Left ventricle myocardium inferior (tissue), 1 donor: Measurements from ENCODE around the gene RTL5. TPM values are rescaled to one million over a fixed set of nuclear protein-coding genes. Genes with fewer than 3 reads are reported as not detected.
A peak's percentile ranks its signal among the peaks of the same experiment; 100 is the strongest.

Source experiments
- DNase-seq: peaks from one replicate; pipeline ENCODE4 v3.0.0-alpha.2; 2020
- H3K27ac ChIP-seq: fragments of 200-600 bp; replicated peaks from 2 replicates; pipeline ENCODE4 v1.8.0; 2021
- H3K27me3 ChIP-seq: fragments of 200-600 bp; 2 replicates; pipeline ENCODE4 v1.8.0; 2021; ENCODE audit warnings: low read depth
- H3K36me3 ChIP-seq: fragments of 200-600 bp; 2 replicates; pipeline ENCODE4 v1.8.0; 2021
- H3K4me1 ChIP-seq: fragments of 200-600 bp; 2 replicates; pipeline ENCODE4 v1.8.0; 2021
- H3K4me3 ChIP-seq: fragments of 200-600 bp; 2 replicates; pipeline ENCODE4 v1.8.0; 2021; ENCODE audit warnings: mild to moderate bottlenecking, moderate library complexity
- H3K9me3 ChIP-seq: fragments of 200-600 bp; replicated peaks from 2 replicates; pipeline ENCODE4 v1.8.0; 2021
- CTCF ChIP-seq: fragments of 200-600 bp; IDR thresholded peaks from 2 replicates; pipeline ENCODE4 v1.8.0; 2021; ENCODE audit warnings: antibody characterized with exemption, mild to moderate bottlenecking, borderline replicate concordance
- intact Hi-C: fragments of 100-400 bp; cut with micrococcal nuclease; formaldehyde crosslinking; loops from one replicate; pipeline ENCODE4 v1.11.0; 2022
- total RNA-seq: library from RNA; stranded (reverse); fragmentation: NEBNext Ultra II Directional; extraction: Animal tissue kit (Norgen Biotek cat#: 25700); gene quantifications from one replicate; pipeline ENCODE4 v1.2.1, GENCODE V29; 2021
- donor health status: DM: no; HTN: yes; CAD: no; lungs with severe emphysema.

RTL5 gene
- total RNA-seq, 1 donor from 2014 or later, result 2.6 TPM

GRCh38 chrX:72125331-72126047, 6.2 kb downstream of the RTL5 start:
- H3K36me3 ChIP-seq, result no peaks in the 10 kb centered on the region
- H3K27me3 ChIP-seq, result no peaks in the 10 kb centered on the region
- peak overlapping the region; percentile 82 for H3K27ac ChIP-seq
- TF ChIP-seq CTCF, result no peak
- H3K9me3 ChIP-seq, result no peaks in the 10 kb centered on the region
- H3K4me1 ChIP-seq, result peaks cover 63% of the 10 kb centered on the region
- no peak for DNase-seq
- intact Hi-C loops, result loop anchor here (10.0 kb wide), 1 partner anchor 111 kb away; no protein-coding TSS in a partner anchor
- H3K4me3 ChIP-seq, result no peak overlapping the region

GRCh38 chrX:72124540-72125201, 7.0 kb downstream of the RTL5 start:
- DNase-seq, result no peak
- no peak for TF ChIP-seq CTCF
- H3K36me3 ChIP-seq, result no peaks in the 10 kb centered on the region
- no peaks in the 10 kb centered on the region for H3K27me3 ChIP-seq
- no peak overlapping the region for H3K4me3 ChIP-seq
- intact Hi-C loops, result loop anchor here (10.0 kb wide), 1 partner anchor 110 kb away; no protein-coding TSS in a partner anchor
- H3K9me3 ChIP-seq, result no peaks in the 10 kb centered on the region
- H3K27ac ChIP-seq, result peak overlapping the region; percentile 82
- peaks cover 63% of the 10 kb centered on the region for H3K4me1 ChIP-seq

- no peaks in the 10 kb centered on the region for H3K27me3 ChIP-seq
- intact Hi-C loops, result loop anchor here (10.0 kb wide), 1 partner anchor 109 kb away; no protein-coding TSS in a partner anchor
- no peak for TF ChIP-seq CTCF
- peak overlapping the region; percentile 82 for H3K27ac ChIP-seq
- H3K9me3 ChIP-seq, result no peaks in the 10 kb centered on the region
- peaks cover 63% of the 10 kb centered on the region for H3K4me1 ChIP-seq
- no peaks in the 10 kb centered on the region for H3K36me3 ChIP-seq
- DNase-seq, result peak; percentile 44
- no peak overlapping the region for H3K4me3 ChIP-seq
Observed at GRCh38 chrX:72123471-72124185, 8.1 kb downstream of the RTL5 start.

- intact Hi-C loops, result loop anchor here (10.0 kb wide), 1 partner anchor 108 kb away; no protein-coding TSS in a partner anchor
Observed at GRCh38 chrX:72122621-72123337, 8.9 kb downstream of the RTL5 start.

More at GRCh38 chrX:72122621-72123337, 8.9 kb downstream of the RTL5 start:
- no peaks in the 10 kb centered on the region for H3K36me3 ChIP-seq
- H3K9me3 ChIP-seq, result no peaks in the 10 kb centered on the region
- peak overlapping the region; percentile 82 for H3K27ac ChIP-seq
- no peak overlapping the region for H3K4me3 ChIP-seq
- peaks cover 63% of the 10 kb centered on the region for H3K4me1 ChIP-seq
- H3K27me3 ChIP-seq, result no peaks in the 10 kb centered on the region
- TF ChIP-seq CTCF, result no peak
- no peak for DNase-seq
